ENCODE data around the gene TANGO6.

TANGO6 gene

DNA sequence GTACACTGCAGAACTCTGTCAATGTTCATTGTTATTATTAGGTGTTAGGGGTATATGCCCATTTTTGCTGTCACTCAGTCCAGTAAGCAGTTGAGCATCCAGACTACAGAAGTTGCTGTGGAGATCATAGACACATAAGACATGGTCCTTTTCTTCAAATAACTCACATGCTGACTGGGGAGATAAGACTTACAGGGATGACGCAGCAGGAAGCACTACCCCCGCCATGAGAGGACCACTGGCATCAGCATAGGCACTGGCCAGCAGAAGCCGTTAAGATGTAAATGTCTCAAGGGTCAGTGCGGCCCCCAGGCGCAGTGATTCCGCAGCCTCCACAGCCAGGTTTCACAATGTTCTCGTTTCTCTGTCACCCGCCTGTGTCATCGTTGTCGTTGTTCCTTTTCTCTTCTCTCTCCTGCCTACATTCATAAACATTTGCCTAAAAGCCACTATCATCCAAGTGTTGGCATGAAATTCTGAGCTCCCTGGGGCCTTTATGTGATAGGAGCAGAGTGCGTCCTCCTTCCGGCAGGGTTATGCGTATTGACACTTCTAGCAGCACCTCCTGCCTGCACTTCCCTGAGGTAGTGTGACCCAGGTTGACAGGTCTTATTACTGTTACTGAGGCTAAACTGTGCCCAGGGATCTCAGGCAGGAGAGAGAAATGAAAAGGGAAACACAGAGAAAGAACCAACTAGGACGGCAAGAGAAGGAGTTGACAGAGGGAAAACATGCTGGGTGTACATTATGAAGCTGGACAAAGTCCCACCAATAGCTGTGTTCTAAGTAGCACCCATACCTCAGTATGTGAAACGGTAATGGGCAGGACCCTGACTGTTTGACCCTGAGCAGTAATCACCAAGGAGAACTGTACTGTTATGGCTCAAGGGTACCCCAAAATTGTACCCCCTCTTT lies 17.9 kb downstream of the TANGO6 start:
- DNase-seq = no peak
- H3K36me3 ChIP-seq (ENCODE audit: control insufficient read depth, insufficient read depth, low read length) = peaks cover 30% of the 10 kb centered on the region

DNA sequence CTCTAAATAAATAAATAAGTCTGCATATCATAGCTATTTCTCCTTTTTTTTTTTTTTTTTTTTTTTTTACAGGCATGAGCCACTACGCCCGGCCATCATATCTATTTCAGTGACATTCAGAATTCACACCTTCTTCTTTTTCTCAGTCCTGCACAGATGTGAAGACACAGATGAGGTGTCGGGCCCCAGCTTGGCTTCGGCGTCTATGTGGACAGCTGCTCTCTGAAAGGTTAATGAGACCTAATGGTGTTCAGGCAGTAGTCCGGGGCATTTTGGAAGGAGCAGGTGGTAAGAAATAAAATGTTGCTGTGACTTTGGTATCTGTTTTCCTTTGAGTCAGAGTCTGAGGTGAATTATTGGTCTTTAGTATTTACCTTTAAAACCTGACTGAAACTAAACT lies 23.6 kb downstream of the TANGO6 start:
- no peak for DNase-seq
- Histone ChIP-seq H3K9me3 (ENCODE audit: control insufficient read depth, low read length) (no peaks in the 10 kb centered on the region), H3K36me3 (ENCODE audit: control insufficient read depth, insufficient read depth, low read length) (peaks cover 28% of the 10 kb centered on the region), H3K4me1 (ENCODE audit: control insufficient read depth, insufficient read depth, low read length, poor library complexity, severe bottlenecking) (no peaks in the 10 kb centered on the region), H3K27me3 (replicated peaks; ENCODE audit: control insufficient read depth, insufficient read depth, low read length, poor library complexity, severe bottlenecking) (no peaks in the 10 kb centered on the region), H3K4me3 (ENCODE audit: insufficient read depth, low read depth, low read length, poor library complexity, severe bottlenecking) (no peak overlapping the region), H3K27ac (ENCODE audit: insufficient read depth, low read length, poor library complexity, severe bottlenecking) (no peak overlapping the region)

More for the DNA sequence above, 17.9 kb downstream of the TANGO6 start:
- H3K9me3 ChIP-seq (ENCODE audit: control insufficient read depth, low read length) = no peaks in the 10 kb centered on the region
- no peaks in the 10 kb centered on the region for H3K4me1 ChIP-seq (ENCODE audit: control insufficient read depth, insufficient read depth, low read length, poor library complexity, severe bottlenecking)
- no peaks in the 10 kb centered on the region for H3K27me3 ChIP-seq (replicated peaks; ENCODE audit: control insufficient read depth, insufficient read depth, low read length, poor library complexity, severe bottlenecking)
- H3K27ac ChIP-seq (ENCODE audit: insufficient read depth, low read length, poor library complexity, severe bottlenecking) = no peak overlapping the region
- no peak overlapping the region for H3K4me3 ChIP-seq (ENCODE audit: insufficient read depth, low read depth, low read length, poor library complexity, severe bottlenecking)

DNA sequence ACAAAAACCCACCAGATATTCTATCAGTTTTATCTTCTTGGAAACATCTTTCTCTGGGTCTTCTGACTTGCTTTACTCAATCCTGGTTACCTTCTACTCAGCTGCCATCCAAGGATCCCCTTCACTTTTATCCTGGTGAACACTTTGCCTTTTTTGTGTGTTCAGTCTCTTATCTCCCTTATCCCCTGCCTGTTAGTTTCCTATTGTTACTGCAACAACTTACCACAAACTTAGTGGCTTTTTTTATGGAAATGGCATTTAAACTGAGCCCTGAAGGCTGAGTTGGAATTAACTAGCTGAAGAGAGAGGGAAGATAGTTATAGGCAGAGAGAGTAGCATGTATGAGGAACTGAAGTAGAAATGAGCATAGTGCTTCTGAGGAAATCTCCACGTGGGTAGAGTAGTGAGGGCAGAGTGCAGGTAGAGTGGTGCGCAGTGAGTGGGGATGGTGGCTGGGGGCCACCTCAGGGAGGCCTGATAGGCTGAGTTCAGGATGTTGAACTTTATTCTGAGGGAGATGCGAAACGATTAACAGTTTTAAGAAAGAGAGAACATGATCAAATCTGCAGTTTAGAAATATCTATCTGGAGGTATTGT lies 26.3 kb downstream of the TANGO6 start:
- Histone ChIP-seq H3K4me1 (ENCODE audit: control insufficient read depth, insufficient read depth, low read length, poor library complexity, severe bottlenecking) (no peaks in the 10 kb centered on the region), H3K4me3 (ENCODE audit: insufficient read depth, low read depth, low read length, poor library complexity, severe bottlenecking) (no peak overlapping the region), H3K36me3 (ENCODE audit: control insufficient read depth, insufficient read depth, low read length) (peaks cover 24% of the 10 kb centered on the region), H3K27me3 (replicated peaks; ENCODE audit: control insufficient read depth, insufficient read depth, low read length, poor library complexity, severe bottlenecking) (no peaks in the 10 kb centered on the region), H3K27ac (ENCODE audit: insufficient read depth, low read length, poor library complexity, severe bottlenecking) (no peak overlapping the region), H3K9me3 (ENCODE audit: control insufficient read depth, low read length) (no peaks in the 10 kb centered on the region)
- DNase-seq = no peak

DNA sequence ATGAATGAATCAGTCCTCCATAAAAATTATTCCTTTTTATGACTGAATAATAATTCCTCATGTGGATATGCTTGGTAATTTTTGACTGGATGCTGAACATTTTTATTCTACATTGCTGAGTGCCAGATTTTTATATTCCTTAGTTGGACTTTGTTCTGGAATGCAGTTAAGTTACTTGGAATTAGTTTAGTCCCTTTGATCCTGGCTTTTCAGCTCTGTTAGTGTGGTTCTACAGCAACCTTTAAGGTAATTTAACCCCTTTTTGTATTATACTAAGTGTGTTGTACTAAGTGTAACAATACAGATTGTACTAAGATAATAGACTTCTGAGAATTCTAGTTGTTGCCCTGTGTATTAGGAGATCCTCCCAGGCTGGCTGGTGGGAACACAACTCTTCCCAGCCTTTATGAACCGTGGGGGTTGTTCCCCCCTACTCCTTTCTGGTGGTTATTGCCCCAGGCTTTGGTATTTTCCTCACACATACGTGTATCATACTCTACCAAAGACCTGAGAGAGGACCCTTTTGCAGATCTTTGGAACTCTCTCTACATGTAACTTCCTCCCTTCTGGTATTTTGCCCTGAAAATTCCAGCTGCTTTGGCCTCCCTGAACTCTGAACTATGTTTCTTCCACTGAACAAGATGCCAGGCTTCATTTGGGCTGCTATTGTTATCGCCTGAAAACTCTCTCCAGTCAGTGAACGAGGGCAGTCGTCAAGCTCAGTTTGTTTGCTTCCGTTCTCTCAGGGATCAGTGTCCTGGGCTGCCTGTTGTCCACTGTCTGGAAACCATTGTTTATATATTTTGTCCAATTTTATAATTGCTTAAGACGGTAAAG lies 30.5 kb downstream of the TANGO6 start:
- no peaks in the 10 kb centered on the region for H3K9me3 ChIP-seq (ENCODE audit: control insufficient read depth, low read length)
- no peak for DNase-seq
- no peaks in the 10 kb centered on the region for H3K27me3 ChIP-seq (replicated peaks; ENCODE audit: control insufficient read depth, insufficient read depth, low read length, poor library complexity, severe bottlenecking)
- peaks cover 17% of the 10 kb centered on the region for H3K36me3 ChIP-seq (ENCODE audit: control insufficient read depth, insufficient read depth, low read length)
- H3K4me3 ChIP-seq (ENCODE audit: insufficient read depth, low read depth, low read length, poor library complexity, severe bottlenecking) = no peak overlapping the region
- H3K4me1 ChIP-seq (ENCODE audit: control insufficient read depth, insufficient read depth, low read length, poor library complexity, severe bottlenecking) = no peaks in the 10 kb centered on the region
- no peak overlapping the region for H3K27ac ChIP-seq (ENCODE audit: insufficient read depth, low read length, poor library complexity, severe bottlenecking)

DNA sequence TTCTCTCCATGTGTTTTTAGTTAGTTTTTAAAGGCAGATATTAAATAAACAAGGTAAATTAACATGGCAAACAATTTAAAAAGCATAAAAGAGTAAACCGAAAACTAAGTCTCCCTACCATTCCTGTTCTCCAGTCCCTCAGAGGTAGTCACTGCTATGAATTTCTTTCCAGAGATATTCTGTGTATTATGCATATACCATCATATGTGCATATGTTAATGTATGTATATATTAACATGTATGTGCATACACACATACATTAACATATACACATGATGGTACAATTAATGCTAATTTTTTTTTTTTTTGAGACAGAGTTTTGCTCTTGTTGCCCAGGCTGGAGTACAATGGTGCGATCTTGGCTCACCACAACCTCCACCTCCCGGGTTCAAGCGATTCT lies 32.5 kb downstream of the TANGO6 start:
- Histone ChIP-seq H3K27me3 (replicated peaks; ENCODE audit: control insufficient read depth, insufficient read depth, low read length, poor library complexity, severe bottlenecking) (no peaks in the 10 kb centered on the region), H3K27ac (ENCODE audit: insufficient read depth, low read length, poor library complexity, severe bottlenecking) (no peak overlapping the region), H3K4me1 (ENCODE audit: control insufficient read depth, insufficient read depth, low read length, poor library complexity, severe bottlenecking) (no peaks in the 10 kb centered on the region), H3K4me3 (ENCODE audit: insufficient read depth, low read depth, low read length, poor library complexity, severe bottlenecking) (no peak overlapping the region), H3K36me3 (ENCODE audit: control insufficient read depth, insufficient read depth, low read length) (peaks cover 17% of the 10 kb centered on the region), H3K9me3 (ENCODE audit: control insufficient read depth, low read length) (no peaks in the 10 kb centered on the region)
- no peak for DNase-seq

DNA sequence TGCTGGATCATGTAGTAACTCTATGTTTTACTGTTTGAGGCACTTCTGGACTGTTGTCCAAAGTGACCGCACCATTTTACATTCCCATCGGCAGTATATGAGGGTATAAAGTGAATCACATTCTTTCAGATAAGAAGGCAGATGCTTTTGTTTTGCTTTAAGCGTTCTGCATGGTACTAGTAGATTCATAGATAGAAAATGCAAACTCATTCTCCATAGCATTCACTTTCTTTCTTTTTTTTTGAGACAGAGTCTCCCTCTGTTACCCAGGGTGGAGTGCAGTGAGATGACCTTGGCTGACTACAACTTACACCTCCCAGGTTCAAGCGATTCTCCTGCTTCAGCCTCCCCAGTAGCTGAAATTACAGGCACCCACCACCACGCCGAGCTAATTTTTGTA lies 40.4 kb downstream of the TANGO6 start:
- H3K9me3 ChIP-seq (ENCODE audit: control insufficient read depth, low read length) = no peaks in the 10 kb centered on the region
- no peaks in the 10 kb centered on the region for H3K4me1 ChIP-seq (ENCODE audit: control insufficient read depth, insufficient read depth, low read length, poor library complexity, severe bottlenecking)
- no peak overlapping the region for H3K4me3 ChIP-seq (ENCODE audit: insufficient read depth, low read depth, low read length, poor library complexity, severe bottlenecking)
- H3K27me3 ChIP-seq (replicated peaks; ENCODE audit: control insufficient read depth, insufficient read depth, low read length, poor library complexity, severe bottlenecking) = no peaks in the 10 kb centered on the region
- no peak for DNase-seq
- H3K27ac ChIP-seq (ENCODE audit: insufficient read depth, low read length, poor library complexity, severe bottlenecking) = no peak overlapping the region
- no peaks in the 10 kb centered on the region for H3K36me3 ChIP-seq (ENCODE audit: control insufficient read depth, insufficient read depth, low read length)

DNA sequence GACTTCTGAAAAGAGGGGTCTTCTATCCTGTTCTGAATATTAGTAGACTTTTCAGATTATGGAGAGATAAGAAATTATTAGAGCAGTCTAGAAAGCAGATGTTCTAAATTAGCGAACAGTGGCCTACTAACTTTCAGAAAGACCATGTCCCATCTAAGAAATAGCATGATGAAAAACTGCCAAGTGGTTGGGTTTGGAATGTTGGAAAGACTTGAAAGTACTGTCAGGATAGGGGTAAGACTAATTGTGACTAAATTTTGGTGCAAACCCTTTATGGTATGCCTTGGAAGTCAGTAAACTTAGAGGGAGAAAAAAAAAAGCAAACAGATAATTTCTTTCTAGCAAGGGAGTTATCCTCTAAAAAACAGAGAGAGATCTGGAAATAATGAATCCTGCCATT lies 41.1 kb downstream of the TANGO6 start:
- Histone ChIP-seq H3K27ac (ENCODE audit: insufficient read depth, low read length, poor library complexity, severe bottlenecking) (no peak overlapping the region), H3K27me3 (replicated peaks; ENCODE audit: control insufficient read depth, insufficient read depth, low read length, poor library complexity, severe bottlenecking) (no peaks in the 10 kb centered on the region), H3K9me3 (ENCODE audit: control insufficient read depth, low read length) (no peaks in the 10 kb centered on the region), H3K4me1 (ENCODE audit: control insufficient read depth, insufficient read depth, low read length, poor library complexity, severe bottlenecking) (no peaks in the 10 kb centered on the region), H3K36me3 (ENCODE audit: control insufficient read depth, insufficient read depth, low read length) (no peaks in the 10 kb centered on the region), H3K4me3 (ENCODE audit: insufficient read depth, low read depth, low read length, poor library complexity, severe bottlenecking) (no peak overlapping the region)
- no peak for DNase-seq

DNA sequence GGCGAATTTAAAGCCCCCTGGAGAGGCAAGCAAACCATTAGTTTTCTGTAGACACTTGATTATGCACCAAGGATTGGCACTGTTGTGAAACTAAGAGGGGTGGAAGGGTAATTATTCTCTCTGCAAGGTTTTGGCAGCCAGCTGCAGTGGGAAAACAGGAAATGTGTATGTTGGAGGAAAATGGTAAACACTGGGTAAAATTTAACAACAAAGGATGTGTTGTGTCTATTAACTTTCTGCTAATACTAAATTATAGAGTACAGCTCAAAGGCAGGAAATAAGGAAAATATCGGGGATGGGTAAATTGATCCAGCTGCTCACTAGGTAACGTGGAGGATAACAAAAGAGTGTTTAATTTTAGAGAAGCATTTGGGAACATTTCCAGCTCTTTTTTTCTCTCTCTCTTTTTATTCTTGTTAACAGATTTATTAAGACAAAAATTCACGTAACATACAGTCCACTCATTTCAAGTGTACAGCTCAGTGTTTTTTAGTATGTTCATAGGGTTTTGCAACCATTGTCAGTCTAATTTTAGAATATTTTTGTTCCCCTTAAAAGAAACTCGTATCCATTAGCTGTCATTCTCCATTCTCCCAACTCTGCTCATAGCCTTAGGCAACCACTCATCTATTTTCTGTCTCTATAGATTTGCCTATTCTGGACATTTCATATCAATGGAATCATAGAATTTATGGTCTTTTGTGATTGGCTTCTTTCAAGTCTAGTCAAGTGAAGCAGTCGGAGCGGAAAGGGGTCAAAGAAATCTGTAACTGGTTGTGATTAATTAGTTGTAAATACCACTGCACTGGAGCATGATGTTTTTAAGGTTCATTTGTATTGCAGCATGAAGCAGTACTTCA lies 41.8 kb downstream of the TANGO6 start:
- Histone ChIP-seq H3K36me3 (ENCODE audit: control insufficient read depth, insufficient read depth, low read length) (no peaks in the 10 kb centered on the region), H3K4me3 (ENCODE audit: insufficient read depth, low read depth, low read length, poor library complexity, severe bottlenecking) (no peak overlapping the region)

DNA sequence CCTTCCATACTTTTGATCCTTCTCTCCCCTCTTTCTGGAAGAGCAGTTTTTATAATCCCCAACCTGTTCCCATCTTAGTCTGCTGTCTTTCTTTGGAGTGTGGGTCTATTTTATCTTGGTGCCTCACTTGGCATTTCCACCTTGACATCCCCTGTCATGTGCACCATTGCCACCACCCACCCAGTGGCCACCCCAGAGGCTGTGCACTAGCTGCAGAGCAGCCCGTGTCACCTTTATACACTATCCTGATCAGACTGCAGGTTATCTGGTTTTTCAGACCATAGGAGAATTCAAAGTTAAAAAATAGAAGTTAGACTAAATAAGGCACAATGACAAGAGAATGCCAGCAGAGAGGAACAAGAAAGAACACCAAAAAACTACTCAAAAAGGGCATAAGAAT lies 43.8 kb downstream of the TANGO6 start:
- H3K27me3 ChIP-seq (replicated peaks; ENCODE audit: control insufficient read depth, insufficient read depth, low read length, poor library complexity, severe bottlenecking) = no peaks in the 10 kb centered on the region
- no peak overlapping the region for H3K27ac ChIP-seq (ENCODE audit: insufficient read depth, low read length, poor library complexity, severe bottlenecking)
- H3K9me3 ChIP-seq (ENCODE audit: control insufficient read depth, low read length) = no peaks in the 10 kb centered on the region
- no peak overlapping the region for H3K4me3 ChIP-seq (ENCODE audit: insufficient read depth, low read depth, low read length, poor library complexity, severe bottlenecking)
- no peak for DNase-seq
- H3K36me3 ChIP-seq (ENCODE audit: control insufficient read depth, insufficient read depth, low read length) = no peaks in the 10 kb centered on the region
- no peaks in the 10 kb centered on the region for H3K4me1 ChIP-seq (ENCODE audit: control insufficient read depth, insufficient read depth, low read length, poor library complexity, severe bottlenecking)

More for the DNA sequence above, 41.8 kb downstream of the TANGO6 start:
- H3K27me3 ChIP-seq (replicated peaks; ENCODE audit: control insufficient read depth, insufficient read depth, low read length, poor library complexity, severe bottlenecking) = no peaks in the 10 kb centered on the region
- no peak for DNase-seq
- no peaks in the 10 kb centered on the region for H3K4me1 ChIP-seq (ENCODE audit: control insufficient read depth, insufficient read depth, low read length, poor library complexity, severe bottlenecking)
- no peaks in the 10 kb centered on the region for H3K9me3 ChIP-seq (ENCODE audit: control insufficient read depth, low read length)
- H3K27ac ChIP-seq (ENCODE audit: insufficient read depth, low read length, poor library complexity, severe bottlenecking) = no peak overlapping the region

All from effector memory CD4-positive, alpha-beta T cell (primary cell).